Suppressor macrophage treated with lipopolysaccharide for 1 hour (primary cell): ENCODE measurements around the gene FGD1.
"Not testable (repeated sequence)": the region's sequence is repeated elsewhere in the genome, so short reads cannot be mapped to it uniquely, and the experiment has no call there.

Source experiments
- DNase-seq, 3 donors: peaks; one replicate each; pipeline ENCODE4 v3.0.0-alpha.2; 2020 to 2022

The FGD1 gene

GRCh38 chrX:54495814-54496516, at the start of gene FGD1:
TSS of gene FGD1 (minus strand) at chrX:54496234. CDS start at chrX:54495432, 802 bp downstream.
- DNase-seq, result peak in 2 of 3 donors; percentile 12 to 57

- not testable (repeated sequence) for DNase-seq
Measured at GRCh38 chrX:54542239-54542638, 46.2 kb upstream of the FGD1 start.

DNA sequence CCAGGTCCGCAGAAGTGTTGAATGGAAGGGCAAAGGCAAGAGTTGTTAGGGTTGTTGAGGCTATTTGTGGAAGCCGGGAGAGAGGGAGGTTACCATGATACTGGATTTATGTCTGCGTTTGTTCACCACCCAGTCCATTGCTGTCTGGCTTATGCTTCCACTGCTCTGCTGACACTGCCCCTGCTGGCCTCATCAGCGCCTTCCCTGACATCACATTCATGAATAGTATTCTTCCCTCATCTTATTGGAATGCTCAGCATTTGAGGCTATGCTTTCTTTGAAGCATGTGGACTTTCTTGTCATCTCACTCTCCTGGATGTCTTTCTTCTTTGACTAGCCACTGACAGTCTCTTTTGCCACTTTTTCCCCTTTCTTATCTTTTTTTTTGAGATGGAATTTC, 44.3 kb upstream of the FGD1 start:
- no peak for DNase-seq

- DNase-seq, result no peak
Measured at GRCh38 chrX:54534271-54534670, 38.2 kb upstream of the FGD1 start.

DNA sequence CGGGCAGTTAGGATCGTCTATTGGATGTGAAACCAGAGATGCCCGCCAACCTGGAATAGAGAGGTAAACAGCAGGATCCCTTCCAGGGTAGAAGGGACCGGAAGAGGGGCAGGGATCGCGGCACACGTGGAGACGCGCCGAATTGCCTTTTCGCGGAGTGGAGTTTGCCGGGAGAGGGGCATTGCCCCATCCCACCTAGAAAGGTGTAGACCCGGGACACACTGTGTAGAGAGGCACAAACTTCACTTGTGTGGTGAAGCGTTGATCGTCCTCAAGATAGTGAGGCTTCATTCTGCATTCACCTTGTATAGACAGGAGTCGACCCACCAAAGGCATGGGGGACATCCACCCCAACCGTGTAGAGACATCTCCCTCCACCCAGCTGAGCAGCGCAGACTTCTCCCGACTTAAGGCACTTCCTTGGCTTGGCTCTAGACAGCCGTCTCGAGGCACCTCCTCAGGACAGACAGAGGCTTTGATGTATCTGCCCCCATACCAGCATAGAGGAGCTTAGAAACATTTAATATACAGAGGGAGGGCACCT, 34.4 kb upstream of the FGD1 start:
- peak in 2 of 3 donors; percentile 3 to 7 for DNase-seq

- peak; percentile 85 to 91 (median 85) for DNase-seq
Measured at GRCh38 chrX:54529552-54530356, 33.7 kb upstream of the FGD1 start, which contains the start of gene GNL3L. TSS of gene GNL3L (plus strand) at chrX:54530219. CDS start at chrX:54532567, 2,348 bp downstream.

- DNase-seq, result no peak
Measured at GRCh38 chrX:54529151-54529550, 33.1 kb upstream of the FGD1 start.

- DNase-seq, result no peak
Measured at GRCh38 chrX:54509400-54509799, 13.4 kb upstream of the FGD1 start.

DNA sequence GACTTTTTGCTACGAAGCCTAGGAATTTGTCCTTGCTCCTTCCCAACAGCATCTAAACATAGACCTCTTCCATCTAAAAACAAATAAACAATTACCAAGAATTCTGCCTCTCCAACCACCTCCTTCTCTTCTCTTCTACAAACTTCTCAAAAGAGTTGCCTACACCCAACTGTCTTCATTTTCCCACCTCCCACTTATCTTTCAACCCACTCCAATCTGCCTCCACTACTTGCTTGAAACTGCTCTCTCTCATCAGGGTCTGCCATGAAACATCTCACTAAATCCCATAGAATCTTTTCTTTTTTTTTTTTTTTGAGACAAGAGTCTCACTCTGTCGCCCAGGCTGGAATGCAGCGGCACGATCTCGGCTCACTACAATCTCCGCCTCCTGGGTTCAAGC, 902 bp upstream of the FGD1 start:
- no peak for DNase-seq

GRCh38 chrX:54496517-54496852, 451 bp upstream of the FGD1 start:
- DNase-seq, result no peak

DNA sequence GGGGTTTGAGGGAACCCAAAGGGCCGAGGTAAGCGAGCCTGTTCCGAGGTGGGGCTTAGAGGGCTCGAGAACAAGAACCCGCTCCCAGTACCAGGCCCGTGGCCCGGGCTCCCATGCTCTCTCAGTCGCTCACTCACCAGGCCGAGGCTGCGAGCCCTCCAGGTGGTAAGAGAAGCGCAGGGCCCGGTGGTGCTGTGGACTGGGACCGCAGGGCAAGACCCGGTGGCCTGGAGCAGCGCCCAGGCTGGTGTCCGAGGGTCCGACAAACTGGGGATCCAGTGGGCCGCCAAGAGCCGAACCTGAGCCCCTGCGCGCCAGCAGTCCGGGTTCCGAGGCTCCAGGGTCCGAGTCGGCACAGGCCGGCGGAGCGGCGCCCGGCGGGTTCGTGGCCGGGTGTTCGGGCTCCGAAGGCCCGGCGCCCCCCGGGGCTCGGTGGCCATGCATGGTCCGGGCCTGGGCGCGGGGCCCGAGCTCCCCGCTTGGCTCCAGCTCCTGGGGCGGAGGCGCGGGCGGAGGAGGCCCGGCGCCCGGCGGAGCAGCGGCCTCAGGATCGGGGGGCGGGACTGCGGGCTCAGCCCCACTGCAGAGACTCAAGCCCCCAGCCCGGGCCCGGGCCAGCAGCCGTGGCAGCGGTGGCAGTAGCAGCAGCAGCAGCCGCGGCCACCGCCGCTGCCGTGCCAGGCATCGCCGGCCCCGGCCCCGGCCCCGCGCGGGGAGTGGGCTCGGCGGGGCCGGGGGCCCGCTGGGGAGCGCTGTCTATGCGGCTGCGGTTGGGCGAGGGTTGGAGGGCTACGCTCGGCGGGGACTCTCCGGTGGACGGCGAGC, 833 bp downstream of the FGD1 start:
- peak in 1 of 3 donors; percentile 7 for DNase-seq

DNA sequence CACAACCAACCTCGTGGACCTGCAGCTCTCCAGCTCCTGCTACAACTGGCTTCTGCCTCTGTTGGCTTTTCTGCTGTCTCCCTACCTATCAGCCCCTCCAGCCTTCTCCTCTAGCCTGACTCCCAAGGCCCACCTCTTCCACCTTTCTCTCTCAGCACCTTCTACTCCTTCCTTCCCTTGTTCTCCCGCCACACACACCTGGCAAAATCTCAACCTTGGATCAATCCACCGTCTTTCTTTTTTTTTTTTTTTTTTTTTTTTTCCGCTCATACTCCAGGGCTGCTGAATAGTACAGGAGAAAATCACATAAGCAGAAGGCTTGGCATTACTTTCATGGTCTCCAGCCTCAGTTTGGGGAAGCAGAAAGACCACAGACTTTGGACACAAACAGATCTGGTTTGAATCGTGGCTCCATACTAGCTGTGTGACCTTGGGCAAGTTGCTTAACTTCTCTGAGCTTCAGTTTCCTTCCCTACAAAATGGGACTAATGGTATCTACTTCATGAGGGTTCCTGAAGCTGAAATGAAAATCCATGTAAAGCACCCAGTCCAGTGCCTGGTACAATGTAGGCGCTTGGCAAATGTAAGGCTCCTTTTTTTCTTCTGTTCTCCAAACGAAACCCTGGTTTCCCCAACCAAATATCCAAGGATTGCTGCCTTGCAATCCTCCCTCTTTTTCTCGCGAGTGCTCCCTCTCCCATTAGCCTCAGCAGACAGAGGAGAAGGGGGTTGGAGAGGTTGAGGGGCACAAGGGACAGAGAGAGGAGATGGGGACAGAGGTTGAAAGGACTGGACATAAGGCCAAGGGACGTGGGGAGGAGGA, 1.7 kb downstream of the FGD1 start:
- DNase-seq, result no peak

DNA sequence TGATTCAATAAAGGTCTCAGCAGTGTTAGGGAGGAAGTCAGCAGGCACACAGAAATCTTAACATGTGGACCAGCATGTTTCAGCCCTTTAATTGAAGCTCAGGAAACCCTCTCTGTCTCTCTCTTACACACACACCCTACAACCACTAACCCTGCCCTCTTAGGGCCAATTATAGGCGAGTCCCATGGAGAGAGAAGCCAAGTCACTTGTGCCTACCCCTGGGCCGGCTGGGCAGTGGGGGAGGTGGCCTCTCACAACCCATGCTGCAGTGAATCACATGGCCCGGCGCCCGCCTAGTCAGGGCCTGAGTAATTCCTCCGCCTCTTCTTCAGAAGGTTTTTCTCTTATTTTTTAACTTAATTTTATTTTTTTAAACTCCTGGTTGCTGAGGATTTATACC, 3.7 kb downstream of the FGD1 start:
- DNase-seq, result no peak

GRCh38 chrX:54489819-54490218, 6.2 kb downstream of the FGD1 start:
- not testable (repeated sequence) for DNase-seq

DNA sequence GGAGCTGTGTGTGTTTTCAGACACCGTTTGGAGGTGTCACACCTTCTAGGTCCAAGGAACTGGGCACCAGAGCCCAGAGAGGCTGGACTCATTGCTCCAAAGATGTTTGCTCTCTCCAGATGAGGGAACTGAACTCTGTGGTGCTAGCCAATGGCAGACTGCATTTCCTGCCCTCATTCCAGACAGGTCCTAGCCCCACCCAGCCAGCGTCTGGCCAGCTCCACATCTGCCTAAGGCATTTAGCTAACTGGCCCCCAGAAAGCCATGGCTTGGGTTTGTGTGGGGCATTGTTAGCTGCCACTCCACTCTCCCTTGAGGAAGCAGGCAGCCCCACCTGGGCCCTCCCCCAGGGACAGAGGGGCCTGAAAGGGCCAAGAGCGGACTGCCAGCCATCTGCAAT, 11.4 kb downstream of the FGD1 start:
- no peak for DNase-seq

DNA sequence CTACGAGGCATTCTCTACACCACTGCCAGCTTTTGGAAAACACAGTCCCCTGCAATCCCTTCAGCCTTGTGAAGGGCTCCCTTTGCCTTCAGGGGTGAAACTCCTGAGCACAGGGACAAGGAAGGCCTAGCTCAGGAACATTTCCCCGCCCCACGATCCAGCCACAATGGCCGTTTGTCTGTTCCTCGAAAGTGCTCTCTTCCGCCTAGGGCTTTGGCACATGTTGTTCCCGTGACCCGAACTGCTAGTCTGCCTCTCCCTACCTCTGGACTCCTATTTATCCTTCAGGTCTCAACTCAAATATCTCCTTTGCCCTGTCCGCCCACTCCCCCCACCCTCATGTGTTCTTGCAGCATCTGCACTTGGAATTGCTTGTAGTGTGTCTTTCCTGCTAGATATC, 12.1 kb downstream of the FGD1 start:
- DNase-seq, result no peak

DNA sequence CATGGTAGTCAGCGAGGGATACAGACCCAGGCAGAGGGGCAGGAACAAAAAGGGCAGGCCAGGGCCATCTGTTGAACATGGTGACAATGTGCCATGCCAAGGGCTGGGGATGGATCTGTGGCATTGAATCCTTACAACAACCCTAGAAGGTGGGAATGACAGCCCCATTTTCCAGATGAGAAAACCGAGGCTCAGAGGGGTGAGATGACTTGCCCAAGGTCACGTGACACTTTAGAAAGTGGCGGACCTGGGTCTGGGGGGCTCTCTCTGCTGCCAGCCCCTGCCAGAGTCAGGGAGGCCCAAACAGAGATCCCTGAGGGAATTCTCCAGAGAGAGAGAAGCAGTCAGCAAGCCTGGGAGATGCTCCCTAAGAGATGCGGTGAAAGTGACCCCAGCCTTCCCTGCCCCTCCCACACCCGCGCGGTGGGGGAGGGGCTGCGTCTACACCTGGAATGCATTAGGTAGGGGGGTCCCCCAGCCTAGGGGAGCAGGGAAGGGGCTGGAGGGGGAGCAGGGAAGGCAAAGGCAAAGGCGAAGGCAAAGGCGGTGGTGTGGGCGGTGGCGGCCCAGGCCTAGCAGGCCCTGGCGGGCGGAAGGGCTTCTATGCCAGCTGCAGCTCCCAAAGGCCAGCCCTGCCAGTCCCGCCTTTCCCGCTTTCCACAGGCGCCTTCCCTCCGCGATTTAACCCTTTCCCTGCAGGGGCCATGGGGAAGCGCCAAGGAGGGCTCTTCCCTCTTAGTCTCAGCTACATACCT, 13.0 kb downstream of the FGD1 start:
- no peak for DNase-seq

DNA sequence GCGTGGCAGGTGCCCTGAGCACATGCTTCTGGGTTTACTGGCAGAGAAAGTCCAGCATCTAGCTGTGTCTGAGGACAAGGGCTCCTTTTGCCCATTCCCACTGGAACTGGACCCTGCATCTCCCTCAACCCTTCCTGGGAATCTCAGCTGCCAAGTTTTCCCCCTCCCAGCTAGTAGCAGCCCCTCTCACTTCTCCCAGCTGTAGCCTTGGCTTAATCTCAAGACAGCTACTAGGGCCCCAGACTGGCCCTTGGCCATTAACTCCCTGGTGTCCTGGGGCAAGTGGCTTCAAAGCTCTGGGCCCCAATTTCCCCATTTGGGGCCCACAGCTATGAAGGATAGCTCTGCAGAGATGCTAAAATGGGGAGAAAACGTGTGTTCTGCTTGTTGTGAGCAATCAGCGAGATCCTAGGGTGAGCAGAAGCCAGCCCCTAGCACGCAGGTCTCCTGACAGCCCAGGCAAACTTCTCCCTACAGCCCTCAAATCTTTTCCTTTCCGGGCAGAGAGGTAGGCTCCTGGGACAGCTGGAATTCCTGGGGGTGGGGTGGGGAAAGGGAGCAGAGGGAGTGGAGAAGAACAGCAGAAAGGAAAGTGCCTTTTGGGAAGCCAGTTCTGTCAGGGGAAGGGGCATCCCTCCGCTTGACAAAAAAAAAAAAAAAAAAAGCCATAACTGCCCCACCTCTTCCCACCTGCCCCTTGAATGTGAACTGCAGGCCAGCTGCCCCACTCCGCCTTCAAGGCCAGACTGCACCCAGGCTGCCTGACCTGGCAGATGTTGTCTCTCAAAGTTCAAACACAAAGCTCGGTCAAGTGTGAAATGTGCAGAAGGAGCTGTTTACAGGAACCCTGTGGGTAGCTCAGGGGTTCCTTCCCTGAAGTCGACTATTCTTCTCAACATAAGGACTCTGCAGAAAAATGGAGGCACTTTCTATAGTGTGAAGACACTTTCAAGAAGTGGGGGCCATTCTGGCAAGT, 16.6 kb downstream of the FGD1 start:
- no peak for DNase-seq

DNA sequence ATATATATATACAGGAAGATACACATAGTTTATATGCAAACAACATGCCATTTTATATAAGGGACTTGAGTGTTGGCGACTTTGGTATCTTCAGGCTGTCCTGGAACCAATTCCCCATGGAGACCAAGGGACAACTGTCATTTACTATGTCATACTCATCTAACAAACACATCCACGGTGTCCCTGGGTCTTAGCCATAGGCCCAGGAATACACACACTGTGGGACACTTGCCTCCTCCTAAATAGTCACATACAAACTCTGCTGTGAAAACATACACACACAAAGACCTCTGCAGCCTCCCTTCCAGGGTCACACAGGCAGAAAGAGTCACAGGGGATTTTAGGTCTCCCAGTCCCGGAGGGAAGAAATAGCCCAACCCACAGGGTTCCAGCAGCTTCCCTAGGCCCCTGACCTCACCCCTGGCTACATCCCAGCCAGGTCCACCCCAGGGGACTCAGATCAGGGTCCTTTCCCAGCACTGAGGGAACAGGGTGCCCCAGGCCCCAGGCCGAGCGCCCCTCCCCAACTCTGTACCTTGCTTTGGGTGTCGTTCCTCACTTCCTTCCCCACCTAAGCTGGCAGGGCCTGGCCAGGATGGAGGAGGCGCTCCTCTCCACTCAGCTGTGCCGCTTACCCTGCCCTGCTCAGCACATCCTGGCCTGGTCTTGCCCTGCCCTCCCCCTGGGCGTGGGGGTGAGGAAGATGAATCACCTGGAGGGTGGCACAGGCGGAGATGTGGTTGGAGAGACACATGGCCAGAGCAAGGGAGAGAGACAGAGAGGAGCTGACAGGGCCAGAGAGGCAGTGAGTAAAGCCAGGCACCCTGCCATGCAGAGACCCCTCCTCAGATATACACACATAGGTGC, 21.8 kb downstream of the FGD1 start:
- no peak for DNase-seq
